ENCODE measurements around the gene ZNF200. TPM values are rescaled to one million over a fixed set of nuclear protein-coding genes. Genes with fewer than 3 reads are reported as not detected.
A peak's percentile ranks its signal among the peaks of the same experiment; 100 is the strongest.

The ZNF200 gene, protein sequence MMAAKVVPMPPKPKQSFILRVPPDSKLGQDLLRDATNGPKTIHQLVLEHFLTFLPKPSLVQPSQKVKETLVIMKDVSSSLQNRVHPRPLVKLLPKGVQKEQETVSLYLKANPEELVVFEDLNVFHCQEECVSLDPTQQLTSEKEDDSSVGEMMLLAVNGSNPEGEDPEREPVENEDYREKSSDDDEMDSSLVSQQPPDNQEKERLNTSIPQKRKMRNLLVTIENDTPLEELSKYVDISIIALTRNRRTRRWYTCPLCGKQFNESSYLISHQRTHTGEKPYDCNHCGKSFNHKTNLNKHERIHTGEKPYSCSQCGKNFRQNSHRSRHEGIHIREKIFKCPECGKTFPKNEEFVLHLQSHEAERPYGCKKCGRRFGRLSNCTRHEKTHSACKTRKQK
- 8.8 TPM for total RNA-seq (2021; ENCODE audit: unreplicated experiment)
- 3.2 and 5.0 TPM in 2 replicates for polyA plus RNA-seq (2012)
- Bru-seq, nascent RNA, result percentile 78 among the genes with signal in this experiment
- BruChase-seq, experiment 1, labeled RNA remaining after a 6-hour chase, result percentile 63 among the genes with signal in this experiment
- BruChase-seq, experiment 2, labeled RNA remaining after a 2-hour chase, result percentile 62 among the genes with signal in this experiment
- long read RNA-seq, partial matches to known transcripts, result 2 of 15 reads
- long read RNA-seq, other reads (novel, unspliced or antisense), result 2 of 15 reads

DNA sequence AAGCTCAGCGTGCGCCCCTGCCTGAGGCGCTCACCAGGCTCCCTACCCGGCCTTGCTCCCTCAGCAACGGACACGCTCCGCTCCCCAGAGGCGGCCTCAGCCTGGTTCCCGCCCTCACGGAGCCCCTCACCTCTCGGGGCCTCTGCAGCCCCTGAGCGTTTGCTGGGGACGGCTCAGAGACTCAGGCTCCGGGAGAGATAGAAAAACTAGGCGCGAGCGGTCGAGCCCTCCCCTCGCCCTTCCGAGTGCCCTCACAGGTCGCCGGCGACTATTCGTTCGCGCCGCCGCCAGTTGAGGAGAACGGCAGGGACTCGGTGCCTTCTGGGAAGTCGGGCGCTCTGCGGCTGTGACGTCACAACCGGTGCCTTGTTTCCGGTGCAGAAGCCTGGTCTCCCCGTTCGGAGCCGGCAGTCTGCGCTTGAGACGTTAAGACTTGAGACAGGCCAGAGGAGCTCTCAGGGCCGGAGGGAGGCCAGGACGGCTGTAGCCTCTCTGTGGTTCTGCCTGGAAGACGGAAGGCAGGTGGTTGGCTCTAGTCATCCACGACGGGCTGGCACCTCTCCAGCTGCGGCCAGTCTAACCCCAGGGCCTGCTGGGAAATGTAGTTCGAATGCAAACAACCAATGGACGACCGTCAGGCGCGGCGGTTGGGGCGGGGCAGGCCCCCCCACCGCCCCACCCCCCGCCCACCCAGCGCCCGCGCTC, at the start of gene ZNF200:
ZNF200 (minus strand) TSS at position 302 of the 705 bp plus-strand sequence. CDS start 1,403 bp downstream, outside the sequence.
- CTCF ChIA-PET, result no interaction called here
- no TSS peak for BruUV-seq (replicated peaks)
- ATAC-seq, result peak; percentile 96
- Histone ChIP-seq H3K4me1 (ENCODE audit: control insufficient read depth in 1 of 2, insufficient read depth in 2 of 2, low read length in 2 of 2) (peaks cover 5 to 7% of the 10 kb centered on the region in 2 experiments; a peak in 2 of 4 replicates), H3K79me2 (ENCODE audit: insufficient read depth, low read length) (peaks cover 14% of the 10 kb centered on the region), H3K9me3 (ENCODE audit: control insufficient read depth in 1 of 2, insufficient read depth in 1 of 2, low read depth in 1 of 2, low read length in 2 of 2) (peaks cover 0 to 10% of the 10 kb centered on the region in 2 experiments; a peak in 2 of 4 replicates), H3K4me3 (replicated peaks in 1 of 2; ENCODE audit: low read depth in 1 of 2, low read length in 2 of 2) (peak within 1 kb of the TSS; percentile 94 to 98), H3K27ac (ENCODE audit: low read depth, low read length) (peak within 1 kb of the TSS; percentile 91), H3K36me3 (ENCODE audit: control insufficient read depth in 1 of 2, insufficient read depth in 2 of 2, low read length in 2 of 2) (peaks cover 21 to 31% of the 10 kb centered on the region in 2 experiments), H3K4me2 (ENCODE audit: low read length) (peak within 1 kb of the TSS; percentile 96), H4K20me1 (ENCODE audit: insufficient read depth) (no peaks in the 10 kb centered on the region), H3K9ac (ENCODE audit: low read length) (peak within 1 kb of the TSS; percentile 93), H3K9me2 (ENCODE audit: insufficient read depth) (no peaks in the 10 kb centered on the region), H2AFZ (ENCODE audit: low read depth, low read length, poor library complexity, severe bottlenecking) (peak within 1 kb of the TSS; percentile 90), H3K27me3 (ENCODE audit: insufficient read depth, low read length) (no peaks in the 10 kb centered on the region)
- intact Hi-C loops (cut with micrococcal nuclease), result no loop called here
- POLR2A ChIA-PET, result interaction anchor here (0.7 to 1.4 kb wide), 3 partner anchors 30 to 209 kb away, joined by 3 to 5 read pairs (median 3); partner anchors contain the start of genes NAA60 and ZNF597
- peak; percentile 94 for DNase-seq (ENCODE audit: low read depth, low spot score)
- RAD21 ChIA-PET (ENCODE audit: low non-redundant PET in 1 of 2, low total read pairs in 2 of 2, uncharacterized antibody in 2 of 2, unreplicated experiment in 2 of 2), result no interaction called here
- TF ChIP-seq FOSL1 (IDR thresholded peaks at IDR 0.05; ENCODE audit: low read depth), result no peak
- TF ChIP-seq ZFX (IDR thresholded peaks at IDR 0.05), result peak; percentile 74; the same call in 1 of the 2 replicates
- no peak for TF ChIP-seq EZH2phosphoT487 (IDR thresholded peaks at IDR 0.05; ENCODE audit: borderline replicate concordance)
- no peak for TF ChIP-seq YY1 (IDR thresholded peaks at IDR 0.05; ENCODE audit: extremely low read depth, insufficient replicate concordance, low read depth, low read length)
- TF ChIP-seq POLR2A (IDR thresholded peaks at IDR 0.05; ENCODE audit: borderline replicate concordance, extremely low read depth, insufficient read depth, insufficient read length), result peak; percentile 82
- TF ChIP-seq POLR2AphosphoS5 (IDR thresholded peaks at IDR 0.05; ENCODE audit: low read depth, low read length), result peak; percentile 86
- peak; percentile 14; the same call in 1 of the 2 replicates for TF ChIP-seq SRF (IDR thresholded peaks at IDR 0.05; ENCODE audit: low read depth)
- TF ChIP-seq, protein P1, sequence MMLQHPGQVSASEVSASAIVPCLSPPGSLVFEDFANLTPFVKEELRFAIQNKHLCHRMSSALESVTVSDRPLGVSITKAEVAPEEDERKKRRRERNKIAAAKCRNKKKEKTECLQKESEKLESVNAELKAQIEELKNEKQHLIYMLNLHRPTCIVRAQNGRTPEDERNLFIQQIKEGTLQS (IDR thresholded peaks at IDR 0.05), result no peak
- TF ChIP-seq CBX3 (IDR thresholded peaks at IDR 0.05; ENCODE audit: low read depth), result peak; percentile 48; the same call in 1 of the 2 replicates
- TF ChIP-seq, protein P2, sequence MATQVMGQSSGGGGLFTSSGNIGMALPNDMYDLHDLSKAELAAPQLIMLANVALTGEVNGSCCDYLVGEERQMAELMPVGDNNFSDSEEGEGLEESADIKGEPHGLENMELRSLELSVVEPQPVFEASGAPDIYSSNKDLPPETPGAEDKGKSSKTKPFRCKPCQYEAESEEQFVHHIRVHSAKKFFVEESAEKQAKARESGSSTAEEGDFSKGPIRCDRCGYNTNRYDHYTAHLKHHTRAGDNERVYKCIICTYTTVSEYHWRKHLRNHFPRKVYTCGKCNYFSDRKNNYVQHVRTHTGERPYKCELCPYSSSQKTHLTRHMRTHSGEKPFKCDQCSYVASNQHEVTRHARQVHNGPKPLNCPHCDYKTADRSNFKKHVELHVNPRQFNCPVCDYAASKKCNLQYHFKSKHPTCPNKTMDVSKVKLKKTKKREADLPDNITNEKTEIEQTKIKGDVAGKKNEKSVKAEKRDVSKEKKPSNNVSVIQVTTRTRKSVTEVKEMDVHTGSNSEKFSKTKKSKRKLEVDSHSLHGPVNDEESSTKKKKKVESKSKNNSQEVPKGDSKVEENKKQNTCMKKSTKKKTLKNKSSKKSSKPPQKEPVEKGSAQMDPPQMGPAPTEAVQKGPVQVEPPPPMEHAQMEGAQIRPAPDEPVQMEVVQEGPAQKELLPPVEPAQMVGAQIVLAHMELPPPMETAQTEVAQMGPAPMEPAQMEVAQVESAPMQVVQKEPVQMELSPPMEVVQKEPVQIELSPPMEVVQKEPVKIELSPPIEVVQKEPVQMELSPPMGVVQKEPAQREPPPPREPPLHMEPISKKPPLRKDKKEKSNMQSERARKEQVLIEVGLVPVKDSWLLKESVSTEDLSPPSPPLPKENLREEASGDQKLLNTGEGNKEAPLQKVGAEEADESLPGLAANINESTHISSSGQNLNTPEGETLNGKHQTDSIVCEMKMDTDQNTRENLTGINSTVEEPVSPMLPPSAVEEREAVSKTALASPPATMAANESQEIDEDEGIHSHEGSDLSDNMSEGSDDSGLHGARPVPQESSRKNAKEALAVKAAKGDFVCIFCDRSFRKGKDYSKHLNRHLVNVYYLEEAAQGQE (IDR thresholded peaks at IDR 0.05; ENCODE audit: low read depth), result no peak
- TF ChIP-seq CEBPB (IDR thresholded peaks at IDR 0.05; ENCODE audit: low read depth), result no peak
- no peak for TF ChIP-seq RAD21 (IDR thresholded peaks at IDR 0.05; ENCODE audit: low read depth)
- no peak for TF ChIP-seq ZNF274 (IDR thresholded peaks at IDR 0.05; ENCODE audit: low read depth, low read length)
- no peak for TF ChIP-seq EZH2 (IDR thresholded peaks at IDR 0.05)
- TF ChIP-seq, protein P3, sequence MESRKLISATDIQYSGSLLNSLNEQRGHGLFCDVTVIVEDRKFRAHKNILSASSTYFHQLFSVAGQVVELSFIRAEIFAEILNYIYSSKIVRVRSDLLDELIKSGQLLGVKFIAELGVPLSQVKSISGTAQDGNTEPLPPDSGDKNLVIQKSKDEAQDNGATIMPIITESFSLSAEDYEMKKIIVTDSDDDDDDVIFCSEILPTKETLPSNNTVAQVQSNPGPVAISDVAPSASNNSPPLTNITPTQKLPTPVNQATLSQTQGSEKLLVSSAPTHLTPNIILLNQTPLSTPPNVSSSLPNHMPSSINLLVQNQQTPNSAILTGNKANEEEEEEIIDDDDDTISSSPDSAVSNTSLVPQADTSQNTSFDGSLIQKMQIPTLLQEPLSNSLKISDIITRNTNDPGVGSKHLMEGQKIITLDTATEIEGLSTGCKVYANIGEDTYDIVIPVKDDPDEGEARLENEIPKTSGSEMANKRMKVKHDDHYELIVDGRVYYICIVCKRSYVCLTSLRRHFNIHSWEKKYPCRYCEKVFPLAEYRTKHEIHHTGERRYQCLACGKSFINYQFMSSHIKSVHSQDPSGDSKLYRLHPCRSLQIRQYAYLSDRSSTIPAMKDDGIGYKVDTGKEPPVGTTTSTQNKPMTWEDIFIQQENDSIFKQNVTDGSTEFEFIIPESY (IDR thresholded peaks at IDR 0.05; ENCODE audit: extremely low read depth, insufficient replicate concordance, low read length), result peak; percentile 46
